IMR-90 (cell line): ENCODE measurements around the gene ATP10B. TPM values are rescaled to one million over a fixed set of nuclear protein-coding genes. Genes with fewer than 3 reads are reported as not detected.

Experiments used
- ATAC-seq: fragments of 200-7000 bp; cut with Tn5 transposase; 2 replicates; pipeline ENCODE4 v1.9.1; 2020; ENCODE audit warnings: low read depth, mild to moderate bottlenecking, moderate library complexity
- BruUV-seq: library from RNA; stranded (reverse); fragments of 400-500 nt; replicated peaks from 2 replicates; lab custom pipeline; 2021; lab: Mats Ljungman, UMichigan
- CTCF ChIA-PET: fragments of 300-600 bp; formaldehyde crosslinking; extraction: SDS; loops from one replicate; lab custom pipeline; 2021; ENCODE audit warnings: antibody characterized with exemption; lab: Yijun Ruan, JAX
- POLR2A ChIA-PET: fragments of 300-600 bp; sonication (Branson Sonifier 250); formaldehyde crosslinking; loops from one replicate; lab custom pipeline; 2022; ENCODE audit warnings: antibody characterized with exemption; ENCODE audit not compliant: unreplicated experiment; lab: Charles Lee
- DNase-seq: peaks from one replicate; pipeline ENCODE4 v3.0.0; 2013
- H2AFZ ChIP-seq: replicated peaks from 2 replicates; pipeline ENCODE3; 2013; ENCODE audit warnings: low read length, mild to moderate bottlenecking; ENCODE audit not compliant: poor library complexity
- H2AK5ac ChIP-seq: 2 replicates; pipeline ENCODE4 v1.6.1; 2013; ENCODE audit warnings: low read depth, low read length, inconsistent platforms
- H2AK9ac ChIP-seq: replicated peaks from 2 replicates; pipeline ENCODE3; 2013; ENCODE audit warnings: mild to moderate bottlenecking, low read depth, low read length, moderate library complexity; ENCODE audit not compliant: poor library complexity
- H2BK120ac ChIP-seq: 2 replicates; pipeline ENCODE4 v1.6.1; 2013; ENCODE audit warnings: low read depth, low read length, inconsistent platforms
- H2BK15ac ChIP-seq: 3 replicates; pipeline ENCODE4 v1.6.1; 2013; ENCODE audit warnings: low read depth, low read length, inconsistent platforms
- H2BK20ac ChIP-seq: 2 replicates; pipeline ENCODE4 v1.6.1; 2013; ENCODE audit warnings: low read depth, mild to moderate bottlenecking, inconsistent platforms, low read length, moderate library complexity
- H2BK5ac ChIP-seq: 2 replicates; pipeline ENCODE4 v1.6.1; 2013; ENCODE audit warnings: mild to moderate bottlenecking, low read depth, low read length, inconsistent platforms; ENCODE audit not compliant: poor library complexity, severe bottlenecking
- H3K14ac ChIP-seq: replicated peaks from 2 replicates; pipeline ENCODE4 v1.6.1; 2013; ENCODE audit warnings: low read depth, low read length, inconsistent platforms
- H3K18ac ChIP-seq: 2 replicates; pipeline ENCODE4 v1.6.1; 2013; ENCODE audit warnings: low read depth, low read length, control low read depth
- H3K23ac ChIP-seq: 2 replicates; pipeline ENCODE4 v1.6.1; 2013; ENCODE audit warnings: low read depth, low read length, inconsistent platforms
- H3K27ac ChIP-seq: 2 replicates; pipeline ENCODE4 v1.5.1; 2013; ENCODE audit warnings: mild to moderate bottlenecking, control low read depth, low read length; ENCODE audit not compliant: insufficient read depth
- H3K27me3 ChIP-seq: 2 replicates; pipeline ENCODE4 v1.6.1; 2013; ENCODE audit warnings: low read length; ENCODE audit not compliant: control insufficient read depth, insufficient read depth
- H3K36me3 ChIP-seq: 2 replicates; pipeline ENCODE4 v1.6.1; 2013; ENCODE audit warnings: low read length, mixed read lengths; ENCODE audit not compliant: control insufficient read depth, insufficient read depth
- H3K4ac ChIP-seq: 2 replicates; pipeline ENCODE4 v1.6.1; 2013; ENCODE audit warnings: low read depth, low read length, inconsistent platforms
- H3K4me1 ChIP-seq: 2 replicates; pipeline ENCODE4 v1.6.1; 2013; ENCODE audit warnings: low read length, mixed read lengths; ENCODE audit not compliant: control insufficient read depth, insufficient read depth
- H3K4me2 ChIP-seq: 2 replicates; pipeline ENCODE4 v1.6.1; 2013; ENCODE audit warnings: low read depth, mild to moderate bottlenecking, control low read depth, low read length, moderate library complexity
- H3K4me3 ChIP-seq: 2 replicates; pipeline ENCODE4 v1.5.1; 2013; ENCODE audit warnings: low read depth, mild to moderate bottlenecking, control low read depth, low read length, moderate library complexity; ENCODE audit not compliant: insufficient read depth
- H3K56ac ChIP-seq: 2 replicates; pipeline ENCODE4 v1.6.1; 2013; ENCODE audit warnings: low read length, inconsistent platforms; ENCODE audit not compliant: insufficient read depth; ENCODE audit errors: extremely low read depth
- H3K79me1 ChIP-seq, 2 experiments: 2 replicates each; pipeline ENCODE4 v1.6.1; 2013; ENCODE audit warnings: low read length in 2 of 2, inconsistent platforms in 1 of 2, low read depth in 1 of 2
- H3K9ac ChIP-seq: 2 replicates; pipeline ENCODE4 v1.6.1; 2013; ENCODE audit warnings: low read depth, low read length, control low read depth
- H3K9me1 ChIP-seq: 2 replicates; pipeline ENCODE4 v1.6.1; 2013; ENCODE audit warnings: low read length, inconsistent platforms; ENCODE audit not compliant: insufficient read depth
- H3K9me3 ChIP-seq: 2 replicates; pipeline ENCODE4 v1.6.1; 2013; ENCODE audit warnings: low read length; ENCODE audit not compliant: control insufficient read depth, insufficient read depth
- H4K20me1 ChIP-seq: 2 replicates; pipeline ENCODE4 v1.6.1; 2013; ENCODE audit warnings: low read length, inconsistent platforms; ENCODE audit not compliant: insufficient read depth
- H4K5ac ChIP-seq: 2 replicates; pipeline ENCODE4 v1.6.1; 2013; ENCODE audit warnings: mild to moderate bottlenecking, low read depth, low read length, control low read depth
- H4K8ac ChIP-seq, 2 experiments: 2 replicates each; pipeline ENCODE4 v1.6.1; 2013; ENCODE audit warnings: low read depth in 2 of 2, low read length in 2 of 2, control low read depth in 1 of 2, inconsistent platforms in 1 of 2
- H4K91ac ChIP-seq: 2 replicates; pipeline ENCODE4 v1.6.1; 2013; ENCODE audit warnings: low read depth, low read length, inconsistent platforms; ENCODE audit not compliant: insufficient read depth
- NFE2L2 ChIP-seq: fragments of 150-350 bp; IDR thresholded peaks from 2 replicates; pipeline ENCODE4 v1.6.1; 2016; ENCODE audit warnings: low read depth, mild to moderate bottlenecking, low read length
- WGBS, 2 experiments: methylation state at CpG; one replicate each; pipeline versions ENCODE4 v1.1.5 to v1.1.7; 2013; ENCODE audit warnings: missing lambda C conversion rate in 2 of 2; ENCODE audit not compliant: insufficient read length in 1 of 2; ENCODE audit errors: extremely low coverage in 2 of 2; 5-methylcytosine and 5-hydroxymethylcytosine counted together
- dilution Hi-C: fragments of 300-500 bp; cut with HindIII; formaldehyde crosslinking; loops from one replicate; pipeline ENCODE4 v1.14.3; 2018; ENCODE audit warnings: low sequenced_read_pairs; ENCODE audit not compliant: unreplicated experiment
- in situ Hi-C: fragments of 300-500 bp; cut with MboI; formaldehyde crosslinking; loops from 3 replicates; pipeline ENCODE4 v1.14.3; 2019; ENCODE audit warnings: low sequenced_read_pairs, inconsistent platforms, mixed read lengths
- intact Hi-C: fragments of 100-400 bp; cut with micrococcal nuclease; formaldehyde crosslinking; loops from 2 replicates; pipeline ENCODE4 v1.10.0; 2022
- polyA plus RNA-seq, 3 experiments: library from polyadenylated mRNA; depleted of rRNA; stranded (reverse); fragments of >200 nt; gene quantifications; 2 replicates each; pipeline ENCODE4 v1.2.3, GENCODE V29; 2012; ENCODE audit warnings: low replicate concordance in 1 of 3
- total RNA-seq: library from RNA; depleted of rRNA; stranded (reverse); fragments of >200 nt; gene quantifications from 2 replicates; pipeline ENCODE4 v1.2.3, GENCODE V29; 2012

Gene ATP10B
- total and polyA plus RNA-seq, 2 of the 4 experiments (the other 2 are of a cell fraction) = not detected

DNA sequence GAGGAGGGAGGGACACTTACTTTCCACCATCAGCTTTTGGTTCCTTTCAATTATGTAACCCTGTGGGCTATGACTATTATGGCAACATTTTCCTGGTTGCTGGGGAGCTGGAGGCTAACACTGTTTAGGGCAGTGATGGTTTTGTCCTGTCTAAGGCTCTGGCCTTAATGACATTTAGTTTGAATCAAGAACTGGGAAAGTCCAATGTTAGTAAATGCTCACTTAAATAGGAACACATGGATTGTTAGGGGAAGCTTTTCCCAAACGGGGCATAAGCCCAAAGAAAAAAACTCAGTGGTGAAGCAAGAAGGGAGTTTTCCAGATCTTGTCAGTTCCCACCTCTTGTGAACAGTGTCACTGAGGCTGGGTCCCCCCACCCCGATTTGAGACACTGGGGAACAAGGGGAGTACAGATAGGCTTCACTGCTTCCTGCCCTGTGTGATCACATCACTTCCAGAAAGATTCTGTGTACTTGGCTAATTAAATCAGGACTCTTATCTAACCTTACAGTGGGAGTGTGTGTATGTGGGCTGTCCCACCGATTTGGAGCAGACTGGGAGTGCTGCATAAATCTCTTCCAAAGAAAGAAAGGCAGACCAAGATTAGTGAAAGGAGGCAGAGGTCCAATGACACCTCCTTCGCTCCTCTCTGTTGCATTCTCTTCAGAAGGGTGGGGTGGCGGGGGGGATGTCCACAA is 223.9 kb downstream of the ATP10B start:
- Histone ChIP-seq H2BK20ac (no peak overlapping the region), H4K5ac (no peak overlapping the region), H3K79me1 (no peaks in the 10 kb centered on the region), H3K4me3 (no peak overlapping the region), H3K27me3 (no peaks in the 10 kb centered on the region), H3K4me1 (no peaks in the 10 kb centered on the region), H2AK9ac (no peak overlapping the region), H4K20me1 (no peaks in the 10 kb centered on the region), H3K23ac (no peak overlapping the region), H3K4me2 (no peak overlapping the region), H3K9me3 (peaks cover 5% of the 10 kb centered on the region), H2BK5ac (no peak overlapping the region), H4K91ac (no peak overlapping the region), H3K36me3 (no peaks in the 10 kb centered on the region), H2BK15ac (no peak overlapping the region), H2AK5ac (no peak overlapping the region), H2AFZ (no peak overlapping the region), H3K9ac (no peak overlapping the region), H3K4ac (no peak overlapping the region), H3K27ac (no peak overlapping the region), H4K8ac (no peak overlapping the region), H2BK120ac (no peak overlapping the region), H3K9me1 (no peaks in the 10 kb centered on the region), H3K14ac (no peak overlapping the region), H3K56ac (no peak overlapping the region), H3K18ac (no peak overlapping the region)
- in situ Hi-C loops (no loop called here), intact Hi-C loops (no loop called here), dilution Hi-C loops (no loop called here)
- TF ChIP-seq NFE2L2 = no peak
- DNase-seq (no peak), ATAC-seq (no peak)
- 20% methylated on average over 1 of the region's 5 CpGs; no CpG with 5 or more reads in 1 of the 2 experiments for WGBS, 2 experiments
- BruUV-seq = no TSS peak
- POLR2A ChIA-PET = no interaction called here
- CTCF ChIA-PET = no interaction called here
